ENCODE measurements around the gene TSPAN10.

The TSPAN10 gene

DNA sequence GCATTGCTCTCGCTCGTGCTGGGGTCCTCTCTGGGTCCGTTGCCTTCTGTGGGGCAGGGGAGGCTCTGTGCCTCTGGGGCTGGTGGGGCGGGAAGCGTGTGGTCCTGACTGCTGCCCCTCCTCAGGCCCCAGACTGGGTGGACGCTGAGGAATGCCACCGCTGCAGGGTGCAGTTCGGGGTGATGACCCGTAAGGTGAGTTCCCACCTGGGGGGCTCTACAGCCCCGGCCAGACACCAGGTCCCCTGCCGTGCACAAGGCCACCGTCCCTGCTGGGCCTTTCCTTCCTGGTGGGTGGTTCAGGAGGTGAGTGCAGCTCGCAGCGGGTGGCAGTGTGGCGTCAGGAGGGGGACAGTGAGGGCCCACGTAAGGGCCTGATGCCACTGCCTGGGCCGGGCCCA, 53.6 kb downstream of the TSPAN10 start:
- no peak for DNase-seq

DNA sequence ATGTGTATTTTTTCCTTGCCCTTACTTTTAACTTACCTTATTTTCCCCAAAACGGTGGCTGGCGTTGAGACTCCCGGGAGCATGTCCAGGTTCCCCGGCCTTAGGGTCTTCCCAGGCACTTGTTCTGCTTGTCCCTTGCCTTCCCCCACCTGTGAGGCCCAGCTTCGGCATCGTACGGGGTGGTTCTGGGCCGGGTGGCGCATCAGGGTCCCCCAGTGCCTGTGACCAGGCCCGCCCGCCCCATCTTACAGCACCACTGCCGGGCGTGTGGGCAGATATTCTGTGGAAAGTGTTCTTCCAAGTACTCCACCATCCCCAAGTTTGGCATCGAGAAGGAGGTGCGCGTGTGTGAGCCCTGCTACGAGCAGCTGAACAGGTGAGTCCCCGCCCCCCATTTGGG, 54.2 kb downstream of the TSPAN10 start:
- DNase-seq: no peak

DNA sequence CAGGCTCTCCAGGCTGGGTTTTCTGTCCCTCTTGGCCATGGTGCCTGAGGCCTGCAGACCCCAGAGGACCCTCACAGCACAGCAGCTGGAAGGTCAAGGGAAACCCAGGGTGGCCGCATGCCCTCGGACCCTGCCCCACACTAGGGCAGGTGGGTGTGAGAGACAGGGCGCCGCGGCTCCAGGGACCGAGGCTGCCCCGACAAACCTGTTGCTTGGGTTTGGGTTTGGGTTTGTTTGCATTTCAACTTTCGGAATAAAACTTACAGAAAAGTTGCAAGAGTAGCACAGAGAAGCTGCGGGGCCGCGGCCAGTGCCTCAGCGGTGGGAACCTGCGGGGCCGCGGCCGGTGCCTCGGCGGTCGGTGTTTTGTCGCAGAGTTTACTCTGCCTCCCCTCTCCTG, 54.6 kb downstream of the TSPAN10 start:
- DNase-seq: no peak

DNA sequence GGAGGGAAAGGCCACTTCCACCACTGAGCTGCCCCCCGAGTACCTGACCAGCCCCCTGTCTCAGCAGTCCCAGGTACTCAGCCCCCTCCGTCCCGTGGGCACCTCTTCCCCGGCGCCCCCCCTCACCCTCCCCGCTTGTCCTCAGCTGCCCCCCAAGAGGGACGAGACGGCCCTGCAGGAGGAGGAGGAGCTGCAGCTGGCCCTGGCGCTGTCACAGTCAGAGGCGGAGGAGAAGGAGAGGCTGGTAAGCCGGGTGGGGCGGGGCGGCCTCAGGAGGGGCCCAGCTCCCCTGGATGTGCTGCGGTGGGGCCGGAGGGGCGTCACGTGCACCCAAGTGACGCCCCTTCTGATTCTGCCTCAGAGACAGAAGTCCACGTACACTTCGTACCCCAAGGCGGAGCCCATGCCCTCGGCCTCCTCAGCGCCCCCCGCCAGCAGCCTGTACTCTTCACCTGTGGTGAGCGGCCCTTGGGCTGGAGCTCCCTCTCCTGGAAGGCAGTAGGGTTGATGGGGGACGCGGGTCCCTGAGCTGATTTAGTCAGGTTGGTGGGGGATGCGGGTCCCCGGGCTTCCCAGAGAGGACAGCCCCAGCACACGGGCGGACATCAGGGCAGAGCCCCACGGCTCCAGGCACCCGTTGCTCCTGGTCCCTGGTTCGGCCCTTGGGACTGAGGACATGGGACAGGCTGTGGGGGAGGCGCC, 56.7 kb downstream of the TSPAN10 start:
- DNase-seq: no peak

DNA sequence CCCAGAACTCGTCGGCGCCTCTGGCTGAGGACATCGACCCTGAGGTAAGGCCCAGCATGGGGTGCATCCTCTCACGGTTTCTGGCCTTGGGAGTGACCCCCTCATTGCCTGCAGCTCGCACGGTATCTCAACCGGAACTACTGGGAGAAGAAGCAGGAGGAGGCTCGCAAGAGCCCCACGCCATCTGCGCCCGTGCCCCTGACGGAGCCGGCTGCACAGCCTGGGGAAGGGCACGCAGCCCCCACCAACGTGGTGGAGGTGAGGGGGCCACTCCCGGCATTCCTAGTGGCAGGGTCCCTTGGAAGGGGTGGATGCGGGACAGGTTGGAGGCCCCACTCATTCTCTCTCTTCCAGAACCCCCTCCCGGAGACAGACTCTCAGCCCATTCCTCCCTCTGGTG, 57.8 kb downstream of the TSPAN10 start:
- DNase-seq: no peak

DNA sequence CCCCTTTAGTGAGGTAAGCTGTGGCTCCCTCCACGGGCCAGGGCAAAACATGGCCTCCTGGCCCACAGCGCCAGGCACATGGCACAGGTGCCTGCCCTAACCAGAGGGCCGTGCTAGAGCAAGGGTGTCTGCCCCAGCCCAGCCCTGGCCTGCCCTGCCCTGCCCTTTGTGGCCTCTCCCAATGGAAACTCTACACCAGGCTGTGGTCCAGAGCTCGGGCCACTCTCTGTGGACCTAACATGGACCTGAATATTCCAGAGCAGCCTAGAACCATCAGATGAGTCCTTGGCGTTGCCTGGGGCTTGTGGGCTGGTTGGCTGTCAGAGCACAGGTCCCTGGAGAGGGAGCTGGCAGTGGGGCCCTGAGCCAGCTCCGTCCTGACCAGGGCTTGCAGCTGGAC, 58.2 kb downstream of the TSPAN10 start:
- no peak for DNase-seq

DNA sequence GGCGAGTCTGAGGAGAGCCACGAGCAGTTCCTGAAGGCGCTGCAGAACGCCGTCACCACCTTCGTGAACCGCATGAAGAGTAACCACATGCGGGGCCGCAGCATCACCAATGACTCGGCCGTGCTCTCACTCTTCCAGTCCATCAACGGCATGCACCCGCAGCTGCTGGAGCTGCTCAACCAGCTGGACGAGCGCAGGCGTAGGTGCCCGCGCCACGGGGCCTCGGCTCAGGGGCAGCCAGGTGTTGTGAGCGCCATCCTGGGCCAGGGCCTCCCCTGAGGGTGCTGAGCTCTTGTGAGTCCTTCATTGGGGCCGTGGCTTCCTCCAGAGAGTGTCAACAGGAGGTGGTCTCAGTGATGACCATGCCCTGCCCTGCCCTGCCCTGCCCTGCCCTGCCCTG, 58.8 kb downstream of the TSPAN10 start:
- DNase-seq: no peak

DNA sequence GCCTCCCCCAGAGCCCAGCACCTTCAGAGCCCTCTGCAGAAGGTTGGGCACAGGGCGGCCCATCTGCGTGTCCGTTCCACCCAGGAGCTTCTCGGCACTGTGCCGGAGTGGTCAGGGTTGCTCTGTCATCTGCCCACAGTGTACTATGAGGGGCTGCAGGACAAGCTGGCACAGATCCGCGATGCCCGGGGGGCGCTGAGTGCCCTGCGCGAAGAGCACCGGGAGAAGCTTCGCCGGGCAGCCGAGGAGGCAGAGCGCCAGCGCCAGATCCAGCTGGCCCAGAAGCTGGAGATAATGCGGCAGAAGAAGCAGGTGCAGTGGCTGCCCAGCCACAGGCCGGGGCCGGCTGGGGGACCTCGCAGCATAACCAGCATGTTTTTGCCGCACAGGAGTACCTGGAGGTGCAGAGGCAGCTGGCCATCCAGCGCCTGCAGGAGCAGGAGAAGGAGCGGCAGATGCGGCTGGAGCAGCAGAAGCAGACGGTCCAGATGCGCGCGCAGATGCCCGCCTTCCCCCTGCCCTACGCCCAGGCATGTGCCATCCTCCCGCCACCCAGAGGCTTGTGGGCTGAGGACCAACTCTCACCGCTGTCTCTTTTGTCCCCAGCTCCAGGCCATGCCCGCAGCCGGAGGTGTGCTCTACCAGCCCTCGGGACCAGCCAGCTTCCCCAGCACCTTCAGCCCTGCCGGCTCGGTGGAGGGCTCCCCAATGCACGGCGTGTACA, 59.4 kb downstream of the TSPAN10 start:
- no peak for DNase-seq

DNA sequence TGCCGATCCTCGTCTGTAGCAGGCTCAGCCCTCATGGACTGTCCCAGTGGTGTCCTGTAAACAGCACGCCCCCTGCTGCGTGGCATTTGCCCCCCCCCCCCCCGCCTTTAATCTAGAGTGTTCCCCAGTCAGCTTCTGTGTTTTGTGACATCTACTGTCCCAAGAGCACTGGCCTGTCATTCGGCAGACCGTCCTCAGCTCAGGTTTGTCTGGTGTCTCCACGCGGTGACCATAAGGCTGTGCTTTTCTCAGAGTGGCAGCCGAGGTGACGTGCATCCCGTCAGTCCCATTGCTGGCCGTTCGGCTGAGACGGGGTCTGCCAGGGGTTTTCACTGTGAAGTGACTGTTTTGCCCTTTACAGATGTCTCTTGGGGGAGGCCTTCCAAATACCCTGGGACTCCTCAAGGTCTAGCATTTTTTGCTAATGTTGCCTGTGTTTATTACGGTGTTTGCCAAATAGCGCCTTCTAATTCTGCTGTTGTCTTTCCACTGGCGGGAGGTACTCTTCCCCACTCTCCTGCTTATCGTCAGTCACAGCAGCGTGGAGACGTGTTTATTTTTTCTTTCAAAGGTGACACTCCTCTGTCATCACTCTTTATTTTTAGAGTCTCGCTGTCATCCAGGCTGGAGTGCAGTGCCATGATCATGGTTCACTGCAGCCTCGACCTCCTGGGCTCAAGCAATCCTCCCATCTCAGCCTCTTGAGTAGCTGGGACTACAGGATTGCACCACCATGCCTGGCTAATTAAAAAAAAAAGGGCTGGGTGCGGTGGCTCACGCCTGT, 60.5 kb downstream of the TSPAN10 start:
- no peak for DNase-seq

Data from NCI-H1048 (cell line).